ENCODE data around the gene ICAM1. TPM values are rescaled to one million over a fixed set of nuclear protein-coding genes. Genes with fewer than 3 reads are reported as not detected.
A peak's percentile ranks its signal among the peaks of the same experiment; 100 is the strongest.
"Not testable (repeated sequence)": the region's sequence is repeated elsewhere in the genome, so short reads cannot be mapped to it uniquely, and the experiment has no call there.

ICAM1 gene
- total RNA-seq, 1 donor from 2014 or later = 59.7 TPM

GRCh38 chr19:10279737-10280442 lies 9.0 kb downstream of the ICAM1 start:
- DNase-seq = no peak

- DNase-seq = not testable (repeated sequence)
These were observed 11.1 kb downstream of the ICAM1 start for GRCh38 chr19:10282043-10282442.

GRCh38 chr19:10283301-10284064 lies 12.6 kb downstream of the ICAM1 start:
- DNase-seq = no peak

GRCh38 chr19:10284065-10284959 lies 13.4 kb downstream of the ICAM1 start:
- no peak for DNase-seq

GRCh38 chr19:10284960-10285278 lies 14.0 kb downstream of the ICAM1 start:
- no peak for DNase-seq

- DNase-seq = no peak
These were observed 14.5 kb downstream of the ICAM1 start for GRCh38 chr19:10285393-10285792.

GRCh38 chr19:10286803-10287737 lies 16.1 kb downstream of the ICAM1 start, which contains the start of gene ICAM4:
Gene ICAM4, plus strand, starts transcription at chr19:10286955. Its CDS starts 58 bp downstream, at chr19:10287013.
- peak; percentile 47 for DNase-seq

- peak; percentile 61 for DNase-seq
These were observed 17.8 kb downstream of the ICAM1 start for GRCh38 chr19:10288662-10289166.

GRCh38 chr19:10289167-10289835 lies 18.4 kb downstream of the ICAM1 start:
- DNase-seq = peak; percentile 45

- no peak for DNase-seq
These were observed 19.0 kb downstream of the ICAM1 start, which contains the start of gene ICAM5 for GRCh38 chr19:10289836-10290356. Gene ICAM5, plus strand, starts transcription at chr19:10289952. Its CDS starts 92 bp downstream, at chr19:10290044.

- no peak for DNase-seq
These were observed 19.5 kb downstream of the ICAM1 start for GRCh38 chr19:10290357-10290875.

- DNase-seq = no peak
These were observed 20.1 kb downstream of the ICAM1 start for GRCh38 chr19:10290876-10291553.

GRCh38 chr19:10291554-10292205 lies 20.8 kb downstream of the ICAM1 start:
- no peak for DNase-seq

- DNase-seq = peak; percentile 68
These were observed 21.4 kb downstream of the ICAM1 start for GRCh38 chr19:10292206-10292788.

GRCh38 chr19:10292789-10293636 lies 22.1 kb downstream of the ICAM1 start:
- no peak for DNase-seq

GRCh38 chr19:10293637-10294367 lies 22.9 kb downstream of the ICAM1 start:
- no peak for DNase-seq

GRCh38 chr19:10294368-10294697 lies 23.4 kb downstream of the ICAM1 start:
- peak; percentile 41 for DNase-seq

Measured in dermis blood vessel endothelial cell (primary cell).